Bronchial epithelial cell (primary cell): ENCODE results near the gene NHERF1. TPM values are rescaled to one million over a fixed set of nuclear protein-coding genes. Genes with fewer than 3 reads are reported as not detected.

ENCODE experiments used
- DNase-seq: peaks from one replicate; pipeline ENCODE4 v3.0.0-alpha.2; 2010; ENCODE audit warnings: low read depth
- FAIRE-seq: peaks from 2 replicates; lab custom pipeline; 2011; peaks lifted over from hg19 to GRCh38; lab: Jason Lieb, UNC
- H3K27me3 ChIP-seq: 2 replicates; pipeline ENCODE4 v1.5.1; 2011; ENCODE audit warnings: low read length; ENCODE audit not compliant: control insufficient read depth, insufficient read depth
- H3K36me3 ChIP-seq: 2 replicates; pipeline ENCODE4 v1.5.1; 2011; ENCODE audit warnings: low read length; ENCODE audit not compliant: control insufficient read depth, insufficient read depth
- H3K4me3 ChIP-seq: 2 replicates; pipeline ENCODE4 v1.5.1; 2011; ENCODE audit warnings: mild to moderate bottlenecking, low read depth, low read length, control low read depth
- CTCF ChIP-seq: IDR thresholded peaks from 2 replicates; pipeline ENCODE4 v1.5.1; 2011; ENCODE audit warnings: mild to moderate bottlenecking, moderate library complexity, low read length, control low read depth, inconsistent platforms; ENCODE audit not compliant: insufficient read depth, severe bottlenecking
- total RNA-seq: library from RNA; depleted of rRNA; stranded (reverse); fragments of >200 nt; gene quantifications from 2 replicates; pipeline ENCODE4 v1.2.1, GENCODE V29; 2014

Gene NHERF1
- total RNA-seq, 1 donor from 2014 or later = 35.3 TPM

- TF ChIP-seq CTCF = no peak
- Histone ChIP-seq H3K27me3 (no peaks in the 10 kb centered on the region), H3K4me3 (peak overlapping the region; percentile 85), H3K36me3 (peaks cover 25% of the 10 kb centered on the region)
- DNase-seq = no peak
- no peak for FAIRE-seq
These were observed 27.1 kb downstream of the NHERF1 start for GRCh38 chr17:74775409-74776043.

- Histone ChIP-seq H3K36me3 (peaks cover 24% of the 10 kb centered on the region), H3K4me3 (peak within 1 kb of the TSS; percentile 85), H3K27me3 (no peaks in the 10 kb centered on the region)
- no peak for TF ChIP-seq CTCF
- FAIRE-seq (no peak), DNase-seq (peak; percentile 85)
These were observed 27.9 kb downstream of the NHERF1 start, which contains the start of gene NAT9 for GRCh38 chr17:74776044-74776962. Gene NAT9, minus strand, starts transcription at chr17:74776345. Its CDS starts 647 bp downstream, at chr17:74775698.

- H3K27me3 ChIP-seq = no peaks in the 10 kb centered on the region
- H3K36me3 ChIP-seq = peaks cover 22% of the 10 kb centered on the region
- FAIRE-seq (no peak), DNase-seq (no peak)
- TF ChIP-seq CTCF = no peak
- peak overlapping the region; percentile 85 for H3K4me3 ChIP-seq
These were observed 28.6 kb downstream of the NHERF1 start for GRCh38 chr17:74776990-74777389.

- TF ChIP-seq CTCF = no peak
- no peak overlapping the region for H3K4me3 ChIP-seq
- FAIRE-seq (no peak), DNase-seq (no peak)
- H3K36me3 ChIP-seq = peaks cover 16% of the 10 kb centered on the region
- no peaks in the 10 kb centered on the region for H3K27me3 ChIP-seq
These were observed 29.6 kb downstream of the NHERF1 start for GRCh38 chr17:74777901-74778515.

- DNase-seq = no peak
- H3K4me3 ChIP-seq = no peak overlapping the region
- no peak for FAIRE-seq
- H3K27me3 ChIP-seq = no peaks in the 10 kb centered on the region
- TF ChIP-seq CTCF = no peak
- peaks cover 9% of the 10 kb centered on the region for H3K36me3 ChIP-seq
These were observed 30.5 kb downstream of the NHERF1 start for GRCh38 chr17:74778960-74779359.
